ENCODE results near the gene BCAM. TPM values are rescaled to one million over a fixed set of nuclear protein-coding genes. Genes with fewer than 3 reads are reported as not detected.
A peak's percentile ranks its signal among the peaks of the same experiment; 100 is the strongest.

The BCAM gene
- total and polyA plus RNA-seq, 12 donors, result 5.1 to 81.1 (median 44.7) TPM

DNA sequence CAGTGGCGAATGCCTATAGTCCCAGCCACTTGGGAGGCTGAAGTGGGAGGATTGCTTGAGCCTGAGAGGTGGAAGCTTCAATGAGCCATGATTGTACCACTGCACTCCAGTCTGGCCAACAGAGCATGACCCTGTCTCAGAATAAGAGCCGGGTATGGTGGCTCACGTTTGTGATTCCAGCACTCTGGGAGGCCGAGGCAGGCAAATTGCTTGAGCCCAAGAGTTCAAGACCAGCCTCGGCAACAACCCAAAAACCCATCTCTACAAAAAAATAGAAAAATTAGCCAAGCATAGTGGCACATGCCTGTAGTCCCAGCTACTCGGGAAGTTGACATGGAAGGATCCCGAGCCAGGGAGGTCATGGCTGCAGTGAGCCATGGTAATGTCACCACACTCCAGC lies 31.9 kb downstream of the BCAM start:
- 61 to 84% (median 77%) methylated on average over 4 to 7 of the region's 7 CpGs for WGBS, 4 donors
- Histone ChIP-seq H3K27ac (no peak overlapping the region), H3K4me3 (no peak overlapping the region), H3K9me3 (replicated peaks in 1 of 3) (no peaks in the 10 kb centered on the region), H3K36me3 (replicated peaks in 1 of 2) (no peaks in the 10 kb centered on the region), H3K4me1 (replicated peaks in 1 of 2) (peaks cover 6 to 12% of the 10 kb centered on the region in 2 donors), H3K27me3 (no peaks in the 10 kb centered on the region)
- intact Hi-C loops (cut with DNase I), result loop anchor here (5.0 kb wide), 2 partner anchors 39 to 119 kb away; no protein-coding TSS in a partner anchor
- DNase-seq, result no peak
- no peak for TF ChIP-seq POLR2A (IDR thresholded peaks at IDR 0.05)
- TF ChIP-seq, protein P1, sequence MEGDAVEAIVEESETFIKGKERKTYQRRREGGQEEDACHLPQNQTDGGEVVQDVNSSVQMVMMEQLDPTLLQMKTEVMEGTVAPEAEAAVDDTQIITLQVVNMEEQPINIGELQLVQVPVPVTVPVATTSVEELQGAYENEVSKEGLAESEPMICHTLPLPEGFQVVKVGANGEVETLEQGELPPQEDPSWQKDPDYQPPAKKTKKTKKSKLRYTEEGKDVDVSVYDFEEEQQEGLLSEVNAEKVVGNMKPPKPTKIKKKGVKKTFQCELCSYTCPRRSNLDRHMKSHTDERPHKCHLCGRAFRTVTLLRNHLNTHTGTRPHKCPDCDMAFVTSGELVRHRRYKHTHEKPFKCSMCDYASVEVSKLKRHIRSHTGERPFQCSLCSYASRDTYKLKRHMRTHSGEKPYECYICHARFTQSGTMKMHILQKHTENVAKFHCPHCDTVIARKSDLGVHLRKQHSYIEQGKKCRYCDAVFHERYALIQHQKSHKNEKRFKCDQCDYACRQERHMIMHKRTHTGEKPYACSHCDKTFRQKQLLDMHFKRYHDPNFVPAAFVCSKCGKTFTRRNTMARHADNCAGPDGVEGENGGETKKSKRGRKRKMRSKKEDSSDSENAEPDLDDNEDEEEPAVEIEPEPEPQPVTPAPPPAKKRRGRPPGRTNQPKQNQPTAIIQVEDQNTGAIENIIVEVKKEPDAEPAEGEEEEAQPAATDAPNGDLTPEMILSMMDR (IDR thresholded peaks at IDR 0.05), result no peak

DNA sequence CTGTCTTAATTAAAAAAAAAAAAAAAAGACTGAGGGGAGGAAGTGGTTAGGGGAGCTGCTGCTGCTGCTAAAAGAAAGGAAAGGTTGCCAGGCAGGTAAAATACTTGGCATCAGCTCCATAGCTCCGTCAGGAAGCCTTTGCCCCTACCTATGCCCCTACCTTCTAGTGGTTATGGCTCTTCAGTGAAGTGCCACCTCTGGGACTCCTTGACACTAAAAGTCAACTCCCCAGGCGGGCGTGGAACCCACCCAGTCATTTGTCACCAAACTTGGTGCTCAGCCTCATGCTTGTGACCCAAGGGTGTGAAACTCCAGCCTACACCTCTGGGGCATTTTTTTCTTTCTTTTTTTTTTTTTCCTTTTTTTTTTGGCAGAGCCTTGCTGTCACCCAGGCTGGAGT lies 32.3 kb downstream of the BCAM start:
- no peaks in the 10 kb centered on the region for H3K27me3 ChIP-seq
- peaks cover 6 to 12% of the 10 kb centered on the region in 2 donors for H3K4me1 ChIP-seq (replicated peaks in 1 of 2)
- 75 to 90% (median 80%) methylated on average over 3 of the region's 3 CpGs for WGBS, 4 donors
- H3K9me3 ChIP-seq (replicated peaks in 1 of 3), result no peaks in the 10 kb centered on the region
- no peak for DNase-seq
- intact Hi-C loops (cut with DNase I), result loop anchor here (5.0 kb wide), 2 partner anchors 39 to 119 kb away; no protein-coding TSS in a partner anchor
- H3K36me3 ChIP-seq (replicated peaks in 1 of 2), result no peaks in the 10 kb centered on the region
- H3K4me3 ChIP-seq, result no peak overlapping the region
- H3K27ac ChIP-seq, result no peak overlapping the region
- TF ChIP-seq POLR2A (IDR thresholded peaks at IDR 0.05), result no peak
- TF ChIP-seq, protein P1 (IDR thresholded peaks at IDR 0.05), result no peak

GRCh38 chr19:44845286-44845611 lies 36.3 kb downstream of the BCAM start:
- no peak for TF ChIP-seq POLR2A (IDR thresholded peaks at IDR 0.05)
- TF ChIP-seq, protein P1 (IDR thresholded peaks at IDR 0.05), result no peak
- H3K9me3 ChIP-seq (replicated peaks in 1 of 3), result no peaks in the 10 kb centered on the region
- WGBS, 4 donors, result 7 to 10% (median 7%) methylated on average over 12 of the region's 12 CpGs
- DNase-seq, result peak in 2 of 7 donors; percentile 76 to 87
- intact Hi-C loops (cut with DNase I), result loop anchor here in 1 of 2 donors (2.0 kb wide), 1 partner anchor 46 kb away; no protein-coding TSS in a partner anchor
- H3K4me1 ChIP-seq (replicated peaks in 1 of 2), result peaks cover 31 to 39% of the 10 kb centered on the region in 2 donors
- no peaks in the 10 kb centered on the region for H3K27me3 ChIP-seq
- H3K27ac ChIP-seq, result peak overlapping the region in 4 of 5 donors; percentile 74 to 99 (median 89)
- H3K36me3 ChIP-seq (replicated peaks in 1 of 2), result no peaks in the 10 kb centered on the region
- peak overlapping the region in 1 of 4 donors; percentile 94 for H3K4me3 ChIP-seq

DNA sequence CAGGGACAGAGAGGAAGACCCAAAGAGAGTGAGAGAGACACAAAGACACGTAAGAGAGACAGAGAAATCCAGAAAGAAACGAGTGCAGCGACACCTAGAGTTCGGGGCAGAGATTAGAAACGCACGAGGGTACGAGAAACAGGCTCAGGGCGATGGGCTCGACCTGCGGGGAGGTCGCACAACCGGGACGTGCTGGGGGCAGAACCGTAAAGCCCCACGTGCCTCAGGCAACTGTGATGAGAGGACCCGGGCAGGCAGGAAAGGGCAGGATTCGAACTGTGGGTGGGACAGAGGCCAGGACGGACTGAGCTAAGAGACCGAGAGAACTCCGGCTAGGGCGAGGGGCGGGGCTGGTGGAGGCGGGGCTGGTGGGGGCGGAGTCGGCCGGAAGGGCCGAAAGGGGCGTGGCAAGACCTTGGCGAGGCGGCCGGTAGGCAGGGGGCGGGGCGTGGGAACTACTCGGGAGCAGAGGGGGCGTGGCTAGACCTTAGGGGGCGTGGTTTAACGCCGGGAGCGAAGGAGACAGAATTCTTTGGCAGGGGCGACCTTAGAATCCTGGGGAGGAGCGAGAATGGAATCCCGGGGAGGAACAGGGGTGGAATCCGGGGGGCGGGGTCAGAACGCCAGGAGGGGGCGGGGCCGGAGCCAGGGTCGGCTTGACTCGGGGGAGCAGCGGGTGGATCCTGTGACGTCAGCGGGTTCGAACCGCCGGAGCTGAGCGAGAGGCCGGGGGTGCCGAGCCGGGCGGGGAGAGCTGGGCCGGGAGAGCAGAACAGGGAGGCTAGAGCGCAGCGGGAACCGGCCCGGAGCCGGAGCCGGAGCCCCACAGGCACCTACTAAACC lies 36.9 kb downstream of the BCAM start, which contains the start of gene NECTIN2:
Gene NECTIN2 (plus strand): TSS at position 686 of the 843 bp plus-strand sequence. CDS start 229 bp downstream, outside the sequence.
- peaks cover 36 to 45% of the 10 kb centered on the region in 2 donors for H3K4me1 ChIP-seq (replicated peaks in 1 of 2)

More for the DNA sequence above, 36.9 kb downstream of the BCAM start, which contains the start of gene NECTIN2:
- no peaks in the 10 kb centered on the region for H3K36me3 ChIP-seq (replicated peaks in 1 of 2)
- 0 to 2% (median 0%) methylated on average over 39 to 67 of the region's 67 CpGs for WGBS, 4 donors
- intact Hi-C loops (cut with DNase I), result loop anchor here in 1 of 2 donors (2.0 kb wide), 1 partner anchor 47 kb away; no protein-coding TSS in a partner anchor
- DNase-seq, result peak; percentile 100
- TF ChIP-seq, protein P1 (IDR thresholded peaks at IDR 0.05), result peak; percentile 58 to 93 (median 82)
- peak; percentile 94 to 95 for TF ChIP-seq POLR2A (IDR thresholded peaks at IDR 0.05)
- H3K9me3 ChIP-seq (replicated peaks in 1 of 3), result no peaks in the 10 kb centered on the region
- H3K27me3 ChIP-seq, result no peaks in the 10 kb centered on the region
- H3K4me3 ChIP-seq, result peak within 1 kb of the TSS; percentile 33 to 97 (median 84)
- peak within 1 kb of the TSS; percentile 49 to 99 (median 98) for H3K27ac ChIP-seq
